Sigmoid colon (tissue), 7 donors: ENCODE measurements around the gene ZNF513. TPM values are rescaled to one million over a fixed set of nuclear protein-coding genes. Genes with fewer than 3 reads are reported as not detected.
"Not testable (repeated sequence)": the region's sequence is repeated elsewhere in the genome, so short reads cannot be mapped to it uniquely, and the experiment has no call there.

Experiments used
- DNase-seq: peaks from one replicate; pipeline ENCODE4 v3.0.0-alpha.2; 2019
- H3K27ac ChIP-seq, 4 donors: fragments of 200-600 bp; sonication (generic); one replicate each; pipeline ENCODE4 v1.5.1; 2016 to 2019; ENCODE audit warnings: mild to moderate bottlenecking in 1 of 4
- H3K27me3 ChIP-seq, 3 donors: fragments of 200-600 bp; sonication (generic); one replicate each; pipeline ENCODE4 v1.5.1; 2019; ENCODE audit warnings: mild to moderate bottlenecking in 1 of 3
- H3K36me3 ChIP-seq, 4 donors: fragments of 200-600 bp; sonication (generic); one replicate each; pipeline ENCODE4 v1.5.1; 2016 to 2019
- H3K4me1 ChIP-seq, 4 donors: fragments of 200-600 bp; sonication (generic); one replicate each; pipeline ENCODE4 v1.5.1; 2017 to 2019
- H3K4me3 ChIP-seq, 4 donors: fragments of 200-600 bp; sonication (generic); one replicate each; pipeline ENCODE4 v1.5.1; 2017 to 2019; ENCODE audit warnings: mild to moderate bottlenecking in 2 of 4, moderate library complexity in 1 of 4
- H3K9me3 ChIP-seq, 4 donors: fragments of 200-600 bp in 3 of 4; sonication (generic) in 3 of 4; one replicate each; pipeline versions ENCODE4 v1.5.1 to v1.6.1; 2013 to 2019
- EP300 ChIP-seq, 4 donors: sonication (generic); formaldehyde crosslinking; IDR thresholded peaks; one replicate each; pipeline ENCODE4 v1.6.1; 2017; ENCODE audit warnings: antibody characterized with exemption in 4 of 4
- POLR2A ChIP-seq, 2 donors: fragments of 450-650 bp; IDR thresholded peaks; one replicate each; pipeline ENCODE4 v1.6.1; 2016; ENCODE audit warnings: antibody characterized with exemption in 2 of 2, mild to moderate bottlenecking in 2 of 2, moderate library complexity in 2 of 2
- POLR2AphosphoS5 ChIP-seq, 4 donors: sonication (generic); formaldehyde crosslinking; IDR thresholded peaks; one replicate each; pipeline ENCODE4 v1.6.1; 2017; ENCODE audit warnings: antibody characterized with exemption in 4 of 4
- WGBS, 2 donors: extraction: QIAGEN DNeasy Blood & Tissue Kit; methylation state at CpG; one replicate each; pipeline ENCODE4 v1.1.7; 2013; 5-methylcytosine and 5-hydroxymethylcytosine counted together
- intact Hi-C: fragments of 100-400 bp; cut with DNase I; formaldehyde crosslinking; loops from one replicate; pipeline ENCODE4 v1.15.1; 2023
- polyA plus RNA-seq, 3 donors: library from polyadenylated mRNA; stranded (reverse); fragments of 200-250 nt; gene quantifications; one replicate each; pipeline ENCODE4 v1.2.3, GENCODE V29; 2013
- total RNA-seq, 4 donors: library from RNA; depleted of rRNA; stranded (reverse); fragments of >200 nt; gene quantifications; one replicate each; pipeline ENCODE4 v1.1.0, GENCODE V29; 2016
- TF ChIP-seq, protein P1 (sequence below), 4 experiments: fragments of 450-650 bp in 3 of 4; fragments of 200-600 bp in 1 of 4; IDR thresholded peaks; one replicate each; pipeline ENCODE4 v1.5.1; 2016 to 2019; ENCODE audit warnings: antibody characterized with exemption in 4 of 4, mild to moderate bottlenecking in 3 of 4, moderate library complexity in 2 of 4
- donor health status: healthy with polysubstance abuse.
- donor health status: Bipolar disorder and iron deficiency.
- donor health status: healthy.

ZNF513 gene
- total and polyA plus RNA-seq, 7 donors: 5.0 to 27.5 (median 8.7) TPM

- peak within 1 kb of the TSS; percentile 52 to 94 (median 84) for H3K4me3 ChIP-seq
- H3K36me3 ChIP-seq: no peaks in the 10 kb centered on the region
- intact Hi-C loops: loop anchor here (1.0 to 10.0 kb wide), 3 partner anchors 14 to 142 kb away; partner anchors contain the start of genes ATRAID, CAD, EIF2B4 and NRBP1
- peak; percentile 97 for DNase-seq
- H3K9me3 ChIP-seq: no peaks in the 10 kb centered on the region
- peak; percentile 35 to 76 (median 56) for TF ChIP-seq POLR2AphosphoS5 (IDR thresholded peaks at IDR 0.05)
- TF ChIP-seq POLR2A (IDR thresholded peaks at IDR 0.05): peak in 1 of 2 donors; percentile 33
- TF ChIP-seq EP300 (IDR thresholded peaks at IDR 0.05): peak in 1 of 4 donors; percentile 6
- TF ChIP-seq, protein P1, sequence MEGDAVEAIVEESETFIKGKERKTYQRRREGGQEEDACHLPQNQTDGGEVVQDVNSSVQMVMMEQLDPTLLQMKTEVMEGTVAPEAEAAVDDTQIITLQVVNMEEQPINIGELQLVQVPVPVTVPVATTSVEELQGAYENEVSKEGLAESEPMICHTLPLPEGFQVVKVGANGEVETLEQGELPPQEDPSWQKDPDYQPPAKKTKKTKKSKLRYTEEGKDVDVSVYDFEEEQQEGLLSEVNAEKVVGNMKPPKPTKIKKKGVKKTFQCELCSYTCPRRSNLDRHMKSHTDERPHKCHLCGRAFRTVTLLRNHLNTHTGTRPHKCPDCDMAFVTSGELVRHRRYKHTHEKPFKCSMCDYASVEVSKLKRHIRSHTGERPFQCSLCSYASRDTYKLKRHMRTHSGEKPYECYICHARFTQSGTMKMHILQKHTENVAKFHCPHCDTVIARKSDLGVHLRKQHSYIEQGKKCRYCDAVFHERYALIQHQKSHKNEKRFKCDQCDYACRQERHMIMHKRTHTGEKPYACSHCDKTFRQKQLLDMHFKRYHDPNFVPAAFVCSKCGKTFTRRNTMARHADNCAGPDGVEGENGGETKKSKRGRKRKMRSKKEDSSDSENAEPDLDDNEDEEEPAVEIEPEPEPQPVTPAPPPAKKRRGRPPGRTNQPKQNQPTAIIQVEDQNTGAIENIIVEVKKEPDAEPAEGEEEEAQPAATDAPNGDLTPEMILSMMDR (IDR thresholded peaks at IDR 0.05): no peak
- H3K4me1 ChIP-seq: peaks cover 0 to 38% (median 34%) of the 10 kb centered on the region in 4 donors
- H3K27me3 ChIP-seq: no peaks in the 10 kb centered on the region
- H3K27ac ChIP-seq: peak within 1 kb of the TSS; percentile 79 to 93 (median 86)
- 0% methylated on average over 67 of the region's 67 CpGs for WGBS, 2 donors
These were observed 24.0 kb downstream of the ZNF513 start, which contains the start of gene GTF3C2 for GRCh38 chr2:27356382-27357181. Gene GTF3C2 (minus strand): TSS chr2:27356764. CDS start chr2:27343554, 13,210 bp downstream.

- Histone ChIP-seq H3K27me3 (no peaks in the 10 kb centered on the region), H3K4me1 (peaks cover 0 to 38% (median 34%) of the 10 kb centered on the region in 4 donors), H3K27ac (peak overlapping the region; percentile 79 to 93 (median 86)), H3K36me3 (no peaks in the 10 kb centered on the region), H3K9me3 (no peaks in the 10 kb centered on the region), H3K4me3 (peak overlapping the region; percentile 52 to 94 (median 84))
- DNase-seq: peak; percentile 70
- no peak for TF ChIP-seq POLR2A (IDR thresholded peaks at IDR 0.05)
- no peak for TF ChIP-seq POLR2AphosphoS5 (IDR thresholded peaks at IDR 0.05)
- no peak for TF ChIP-seq EP300 (IDR thresholded peaks at IDR 0.05)
- TF ChIP-seq, protein P1 (IDR thresholded peaks at IDR 0.05): no peak
- intact Hi-C loops: loop anchor here (1.0 to 10.0 kb wide), 2 partner anchors 72 to 141 kb away; partner anchors contain the start of genes ATRAID, CAD, NRBP1 and SLC5A6
- 0 to 1% methylated on average over 12 of the region's 12 CpGs for WGBS, 2 donors
These were observed 24.5 kb downstream of the ZNF513 start for GRCh38 chr2:27356056-27356381.

- Histone ChIP-seq H3K27ac (no peak overlapping the region), H3K36me3 (peaks cover 0 to 5% (median 0%) of the 10 kb centered on the region in 4 donors), H3K9me3 (no peaks in the 10 kb centered on the region), H3K4me1 (peaks cover 0 to 38% (median 34%) of the 10 kb centered on the region in 4 donors), H3K4me3 (no peak overlapping the region), H3K27me3 (no peaks in the 10 kb centered on the region)
- DNase-seq: no peak
- 89 to 91% methylated on average over 7 of the region's 7 CpGs for WGBS, 2 donors
- TF ChIP-seq POLR2AphosphoS5 (IDR thresholded peaks at IDR 0.05) (no peak), EP300 (IDR thresholded peaks at IDR 0.05) (no peak), POLR2A (IDR thresholded peaks at IDR 0.05) (no peak)
- TF ChIP-seq, protein P1 (IDR thresholded peaks at IDR 0.05): no peak
- intact Hi-C loops: loop anchor here (10.0 kb wide), 1 partner anchor 140 kb away; the partner anchor contains the start of genes ATRAID, CAD and SLC5A6
These were observed 26.0 kb downstream of the ZNF513 start for GRCh38 chr2:27354597-27354927.

DNA sequence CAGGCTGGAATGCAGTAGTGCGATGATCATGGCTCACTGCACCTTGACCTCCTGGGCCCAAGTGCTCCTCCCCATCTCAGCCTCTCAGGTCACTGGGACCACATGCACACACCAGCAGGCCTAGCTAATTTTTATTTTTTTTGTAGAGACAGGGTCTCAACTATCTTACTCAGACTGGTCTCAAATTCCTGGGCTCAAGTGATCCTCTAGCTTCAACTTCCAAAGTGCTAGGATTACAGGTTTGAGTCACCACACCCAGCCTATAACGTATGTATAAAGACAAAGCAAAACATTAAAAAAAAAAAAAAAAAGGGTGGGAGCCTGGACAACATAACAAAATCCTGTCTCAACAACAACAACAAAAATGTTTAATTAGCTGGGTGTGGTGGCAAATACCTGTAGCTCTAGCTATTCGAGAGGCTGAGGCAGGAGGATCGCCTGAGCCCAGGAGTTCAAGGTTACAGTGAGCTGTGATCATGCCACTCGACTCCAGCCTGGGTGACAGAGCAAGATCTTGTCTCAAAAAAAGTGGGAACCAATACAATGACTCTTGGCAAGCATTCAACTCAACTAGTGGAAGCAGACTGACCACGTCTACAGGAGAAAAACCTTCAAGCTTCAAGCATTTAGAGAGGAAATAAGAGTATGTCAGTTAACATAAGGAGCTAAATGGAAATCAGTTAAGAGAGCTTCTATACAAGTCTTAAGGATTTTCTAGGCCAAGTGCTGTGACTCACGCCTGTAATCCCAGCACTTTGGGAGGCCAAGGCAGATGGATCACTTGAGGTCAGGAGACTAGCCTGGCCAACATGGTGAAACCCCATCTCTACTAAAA, 26.6 kb downstream of the ZNF513 start:
- no peak for DNase-seq
- intact Hi-C loops: loop anchor here (10.0 kb wide), 1 partner anchor 139 kb away; the partner anchor contains the start of genes ATRAID, CAD and SLC5A6
- WGBS, 2 donors: 45 to 79% methylated on average over 7 of the region's 7 CpGs
- no peak overlapping the region for H3K4me3 ChIP-seq
- H3K27ac ChIP-seq: no peak overlapping the region
- no peaks in the 10 kb centered on the region for H3K27me3 ChIP-seq
- no peak for TF ChIP-seq POLR2A (IDR thresholded peaks at IDR 0.05)
- TF ChIP-seq, protein P1 (IDR thresholded peaks at IDR 0.05): no peak
- no peak for TF ChIP-seq POLR2AphosphoS5 (IDR thresholded peaks at IDR 0.05)
- no peak for TF ChIP-seq EP300 (IDR thresholded peaks at IDR 0.05)
- peaks cover 0 to 5% (median 0%) of the 10 kb centered on the region in 4 donors for H3K36me3 ChIP-seq
- peaks cover 0 to 38% (median 34%) of the 10 kb centered on the region in 4 donors for H3K4me1 ChIP-seq
- no peaks in the 10 kb centered on the region for H3K9me3 ChIP-seq

DNA sequence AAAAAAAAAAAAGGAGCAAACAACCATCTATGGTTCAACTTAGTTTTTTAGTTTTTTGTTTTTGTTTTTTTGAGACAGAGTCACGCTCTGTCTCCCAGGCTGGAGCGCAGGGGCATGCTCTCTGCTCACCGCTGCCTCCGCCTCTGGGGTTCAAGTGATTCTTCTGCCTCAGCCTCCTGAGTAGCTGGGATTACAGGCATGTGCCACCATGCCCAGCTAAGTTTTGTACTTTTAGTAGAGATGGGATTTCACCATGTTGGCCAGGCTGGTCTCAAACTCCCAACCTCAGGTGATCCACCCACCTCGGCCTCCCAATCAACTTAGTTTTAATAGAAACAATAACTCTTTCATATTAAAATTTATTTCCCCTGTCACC, 27.2 kb downstream of the ZNF513 start:
- not testable (repeated sequence) for H3K9me3 ChIP-seq, H3K27me3 ChIP-seq, DNase-seq, H3K4me3 ChIP-seq, H3K27ac ChIP-seq, H3K36me3 ChIP-seq
- intact Hi-C loops: loop anchor here (10.0 kb wide), 1 partner anchor 139 kb away; the partner anchor contains the start of genes ATRAID, CAD and SLC5A6
- peaks cover 0 to 37% (median 32%) of the 10 kb centered on the region in 4 donors for H3K4me1 ChIP-seq
- WGBS, 2 donors: 88 to 95% methylated on average over 5 of the region's 5 CpGs
